DMS114 treated with DMSO at 0.1 percent for 48 hours (cell line): ENCODE data around the gene TBC1D14.

ENCODE experiments used
- DNase-seq: peaks from one replicate; lab custom pipeline; 2025; ENCODE audit not compliant: unreplicated experiment; lab: John Stamatoyannopoulos, UW

TBC1D14 gene

DNA sequence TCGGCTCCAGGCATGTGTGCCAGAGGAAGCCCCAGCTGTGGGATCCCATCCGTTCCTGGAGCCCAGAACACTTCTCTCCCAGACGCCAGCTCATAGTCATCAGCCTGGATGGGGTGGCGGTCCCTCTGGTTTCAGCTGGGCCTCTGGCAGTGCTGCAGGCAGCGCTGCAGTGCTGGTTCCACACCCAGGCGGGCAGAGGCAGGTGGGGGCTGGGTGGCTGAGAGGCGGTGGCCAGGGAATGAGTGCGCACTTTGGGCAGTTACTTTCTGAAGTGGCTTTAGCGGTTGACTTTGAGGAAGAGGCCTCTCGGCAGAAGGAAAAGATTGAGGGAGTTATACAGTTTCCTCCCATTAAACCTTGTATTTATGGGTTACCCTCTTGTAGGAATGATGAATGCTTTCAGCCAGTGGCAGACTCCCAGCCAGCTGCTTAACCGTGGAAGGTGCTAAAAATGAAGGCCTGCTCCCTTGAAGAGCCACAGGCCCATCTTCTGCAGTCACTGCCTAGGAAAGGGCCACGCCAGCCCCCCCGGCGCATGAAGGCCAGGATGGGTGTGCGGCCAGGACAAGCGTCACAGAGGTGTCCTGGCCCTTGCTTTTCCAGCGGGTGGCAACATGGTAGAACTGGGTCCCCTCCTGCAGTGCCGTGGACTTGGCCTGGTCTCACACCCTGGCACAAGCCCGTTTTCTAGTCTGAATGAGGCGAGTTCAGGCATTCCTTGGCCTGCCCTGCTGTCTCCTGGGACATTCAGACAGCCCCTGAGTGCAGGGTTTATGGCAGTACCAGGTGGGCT lies 143.5 kb downstream of the TBC1D14 start:
- DNase-seq: no peak

DNA sequence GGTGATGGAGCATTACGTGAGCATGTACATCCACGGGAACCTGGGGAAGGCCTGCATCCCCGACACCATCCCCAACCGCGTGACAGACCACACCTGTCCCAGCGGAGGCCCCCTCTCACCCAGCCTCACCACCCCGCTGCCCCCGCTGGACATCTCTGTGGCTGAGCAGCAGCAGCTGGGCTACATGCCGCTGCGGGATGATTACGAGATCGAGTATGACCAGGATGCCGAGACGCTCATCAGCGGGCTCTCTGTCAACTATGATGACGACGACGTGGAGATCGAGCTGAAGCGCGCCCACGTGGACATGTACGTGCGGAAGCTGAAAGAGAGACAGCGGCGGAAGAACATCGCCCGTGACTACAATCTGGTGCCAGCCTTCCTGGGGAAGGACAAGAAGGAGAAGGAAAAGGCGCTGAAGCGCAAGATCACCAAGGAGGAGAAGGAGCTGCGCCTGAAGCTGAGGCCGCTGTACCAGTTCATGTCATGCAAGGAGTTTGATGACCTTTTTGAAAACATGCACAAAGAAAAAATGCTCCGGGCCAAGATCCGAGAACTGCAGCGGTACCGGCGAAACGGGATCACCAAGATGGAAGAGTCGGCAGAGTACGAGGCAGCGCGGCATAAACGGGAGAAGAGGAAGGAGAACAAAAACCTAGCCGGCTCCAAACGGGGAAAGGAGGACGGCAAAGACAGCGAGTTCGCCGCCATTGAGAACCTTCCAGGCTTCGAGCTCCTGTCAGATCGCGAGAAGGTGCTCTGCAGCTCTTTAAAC lies 144.7 kb downstream of the TBC1D14 start:
- no peak for DNase-seq

DNA sequence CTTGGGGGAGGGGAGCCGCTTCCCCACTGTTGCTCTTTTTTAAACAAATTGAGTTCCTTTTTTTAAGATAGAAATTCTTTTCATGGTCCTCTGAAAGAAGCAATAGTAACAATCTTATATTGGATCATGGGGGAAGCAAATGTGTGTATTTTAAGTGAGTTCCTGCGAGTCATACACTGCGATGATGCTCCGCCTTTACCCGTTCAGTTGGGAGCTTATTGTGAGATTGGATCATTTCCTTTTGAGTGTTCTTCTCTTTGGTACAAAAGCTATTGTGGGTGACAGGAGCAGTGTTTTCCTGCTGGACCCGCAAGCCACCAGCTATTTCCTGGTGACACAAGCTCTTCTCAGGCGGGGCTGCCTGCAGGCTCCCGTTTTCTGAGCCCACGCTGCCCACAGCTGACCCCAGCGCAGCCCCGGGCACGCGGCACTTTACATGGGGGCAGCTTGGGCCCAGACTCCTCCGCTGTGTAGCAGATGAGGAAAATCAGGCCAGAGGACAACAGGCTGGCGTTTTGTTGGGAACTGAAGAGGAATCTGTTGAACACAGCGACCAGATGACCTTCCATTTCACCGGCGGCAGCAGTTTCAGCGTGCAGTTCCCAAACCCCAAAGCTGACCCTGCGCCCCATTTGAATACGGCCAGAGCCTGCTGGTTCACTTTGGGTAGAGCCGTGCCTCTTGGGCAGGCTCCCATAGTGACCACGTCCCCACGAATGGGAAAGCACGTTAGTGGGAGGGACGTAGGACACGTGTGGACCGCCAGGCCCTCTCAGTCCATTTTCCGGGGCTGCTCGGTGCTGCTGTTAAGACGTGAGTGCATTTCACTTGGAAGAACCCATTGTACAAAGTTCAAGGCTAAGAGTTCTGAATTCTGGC lies 145.7 kb downstream of the TBC1D14 start:
- DNase-seq: no peak

DNA sequence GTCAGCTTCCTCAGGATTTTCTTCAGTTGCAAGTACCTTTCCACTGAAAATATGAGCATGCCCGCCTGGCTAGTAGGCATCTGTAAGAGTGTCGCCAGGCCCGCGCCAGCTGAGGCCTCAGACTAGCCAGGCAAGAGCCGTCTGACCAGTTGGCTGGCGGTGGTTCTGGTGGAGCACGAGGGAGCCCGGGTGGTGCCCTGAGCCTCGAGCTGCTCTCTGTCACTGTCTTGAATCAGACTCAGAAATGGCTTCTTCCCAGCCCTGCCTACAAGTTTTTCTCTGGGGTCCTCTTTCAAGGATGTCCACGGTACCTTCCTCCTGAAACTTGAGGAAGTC lies 146.3 kb downstream of the TBC1D14 start:
- DNase-seq: no peak

DNA sequence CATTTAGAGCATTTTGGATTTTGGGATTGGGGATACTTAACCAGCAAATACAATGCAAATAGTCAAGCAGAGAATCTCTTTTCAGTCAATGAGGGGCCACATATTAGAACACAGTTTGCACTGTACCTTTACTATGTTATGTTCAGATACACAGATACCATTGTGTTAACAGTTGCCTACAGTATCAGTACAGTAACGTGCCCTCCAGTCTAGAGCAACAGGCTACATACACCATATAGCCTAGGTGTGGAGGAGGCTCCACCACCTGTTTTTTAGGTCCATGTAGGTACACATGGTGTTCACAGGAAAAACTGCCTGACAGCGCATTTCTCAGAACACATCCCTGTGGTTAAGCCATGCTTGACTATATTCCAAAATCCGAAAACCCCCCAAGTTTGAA lies 149.2 kb downstream of the TBC1D14 start:
- DNase-seq: no peak

DNA sequence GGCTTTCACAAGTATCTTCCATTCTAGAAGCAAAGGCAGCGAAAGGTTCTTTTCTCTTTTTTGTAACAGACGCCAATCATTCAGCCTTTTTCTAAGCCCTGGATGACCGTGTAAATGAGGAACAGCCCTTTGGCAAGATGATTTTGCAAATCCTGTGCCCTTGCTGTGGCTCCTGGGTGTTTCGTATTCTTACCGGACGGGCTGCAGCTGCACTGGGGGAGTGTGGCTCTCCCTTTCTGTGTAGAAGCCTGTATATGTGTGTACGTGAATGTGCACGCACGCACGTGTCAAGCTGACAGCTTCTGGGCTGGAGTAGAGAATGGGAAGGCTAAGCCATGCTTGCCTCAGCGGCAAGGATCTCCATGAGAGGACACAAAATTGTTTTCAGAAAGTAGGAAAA lies 150.0 kb downstream of the TBC1D14 start:
- no peak for DNase-seq

DNA sequence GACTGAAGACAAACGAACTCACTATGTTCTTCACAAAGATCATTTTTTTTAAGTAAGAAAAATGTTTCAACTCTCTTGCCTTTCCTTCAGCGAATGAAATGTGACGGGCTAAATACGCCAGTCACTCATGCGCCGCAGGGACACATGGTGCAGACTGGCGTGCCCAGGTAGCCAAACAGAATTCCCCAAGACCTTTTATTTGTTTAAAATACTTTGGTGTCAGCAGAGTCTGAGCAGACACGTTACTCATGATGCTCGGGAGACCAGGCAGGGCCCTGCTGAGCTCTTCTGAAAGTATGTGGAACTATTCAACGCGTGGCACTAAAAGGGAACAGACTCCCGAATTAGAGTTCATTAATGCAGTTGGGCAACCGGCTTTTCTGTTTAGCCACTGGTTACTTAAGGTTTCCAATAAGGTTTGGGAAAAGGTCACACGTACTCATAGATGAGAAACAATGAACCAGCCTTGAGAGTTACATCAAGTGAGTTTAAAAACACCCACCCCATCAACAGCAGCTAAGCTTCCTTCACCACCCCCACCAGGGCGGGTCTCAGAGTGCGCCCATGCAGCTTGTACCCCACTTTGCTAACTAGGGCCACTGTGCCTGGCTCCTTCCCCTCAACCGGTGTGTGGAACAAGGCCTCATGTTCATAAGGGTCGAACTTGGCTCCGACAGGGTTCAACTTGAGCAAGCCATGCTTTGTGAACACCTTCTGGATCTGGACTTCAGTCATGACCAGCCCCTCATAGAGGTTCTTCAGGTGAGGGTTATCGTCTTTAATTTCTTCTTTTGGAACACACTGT lies 150.9 kb downstream of the TBC1D14 start:
- no peak for DNase-seq

DNA sequence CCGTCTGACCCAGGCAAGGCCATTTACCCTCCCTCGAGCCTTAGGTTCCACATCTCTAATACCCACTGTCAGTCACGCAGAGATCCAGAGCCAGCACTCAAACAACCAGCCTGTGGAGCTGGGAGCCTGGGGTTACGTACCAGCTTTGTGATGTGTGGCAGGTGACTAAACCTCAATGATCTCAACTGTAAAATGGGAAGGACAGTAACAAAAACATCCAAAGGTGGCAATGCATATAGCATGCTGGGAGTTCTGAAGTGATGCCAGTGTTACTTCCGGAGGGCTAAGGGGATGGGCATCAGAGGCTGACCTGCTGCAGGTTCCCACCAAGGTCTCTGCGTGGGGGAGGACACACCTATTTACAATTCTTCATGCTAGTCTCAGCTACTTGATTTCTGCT lies 152.2 kb downstream of the TBC1D14 start:
- no peak for DNase-seq

DNA sequence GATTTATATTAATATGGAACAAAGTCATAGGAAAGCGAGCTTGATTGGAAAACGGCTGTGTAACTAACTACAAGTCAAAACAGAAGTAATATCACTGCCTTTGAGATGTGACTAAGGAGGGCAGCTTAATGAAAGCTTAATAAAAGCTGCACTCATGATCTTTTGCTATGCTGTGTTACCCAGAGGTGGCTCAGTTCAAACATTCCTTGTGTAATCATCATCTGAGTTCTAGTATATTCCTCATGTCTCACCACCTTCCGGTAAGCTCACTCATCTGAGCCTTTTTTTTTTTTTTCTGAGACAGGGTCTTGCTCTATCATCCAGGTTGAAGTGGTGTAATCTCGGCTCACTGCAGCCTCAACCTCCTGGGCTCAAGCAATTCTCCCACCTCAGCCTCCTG lies 153.2 kb downstream of the TBC1D14 start:
- DNase-seq: no peak

DNA sequence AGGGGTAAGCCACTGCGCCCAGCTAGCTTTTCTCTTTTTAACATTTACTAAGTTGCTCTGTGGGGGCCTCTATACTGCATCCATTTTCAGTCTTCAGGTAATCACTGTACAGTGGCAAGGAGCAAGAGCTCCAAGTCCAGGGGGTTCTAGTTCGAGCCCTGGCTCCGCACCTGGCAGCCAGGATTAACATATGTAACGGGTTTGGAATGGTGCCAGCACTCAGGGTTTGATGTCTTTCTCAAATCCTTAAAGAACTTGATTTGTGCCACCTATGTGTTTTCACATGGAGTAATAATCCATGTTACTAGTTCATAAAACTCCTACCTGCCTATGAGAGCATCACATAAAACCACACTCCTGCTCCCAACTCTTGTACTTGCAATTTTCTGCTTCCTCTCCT lies 153.7 kb downstream of the TBC1D14 start:
- no peak for DNase-seq

DNA sequence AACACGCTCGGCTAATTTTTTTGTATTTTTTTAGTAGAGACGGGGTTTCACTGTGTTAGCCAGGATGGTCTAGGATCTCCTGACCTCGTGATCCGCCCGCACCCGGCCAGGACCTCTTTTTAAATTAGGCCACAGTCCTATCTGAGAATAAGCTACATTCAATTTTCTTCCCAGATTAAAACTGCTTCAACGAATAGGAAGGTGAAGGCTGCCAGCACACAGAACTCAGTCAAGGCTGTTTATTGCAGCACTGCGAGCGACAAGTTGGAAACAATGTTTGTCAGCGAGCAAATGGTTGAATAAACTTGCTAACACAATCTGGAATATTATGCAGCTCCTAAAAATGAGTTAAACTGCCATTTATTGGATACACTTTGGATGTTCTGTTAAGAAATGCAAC lies 156.4 kb downstream of the TBC1D14 start:
- DNase-seq: no peak

DNA sequence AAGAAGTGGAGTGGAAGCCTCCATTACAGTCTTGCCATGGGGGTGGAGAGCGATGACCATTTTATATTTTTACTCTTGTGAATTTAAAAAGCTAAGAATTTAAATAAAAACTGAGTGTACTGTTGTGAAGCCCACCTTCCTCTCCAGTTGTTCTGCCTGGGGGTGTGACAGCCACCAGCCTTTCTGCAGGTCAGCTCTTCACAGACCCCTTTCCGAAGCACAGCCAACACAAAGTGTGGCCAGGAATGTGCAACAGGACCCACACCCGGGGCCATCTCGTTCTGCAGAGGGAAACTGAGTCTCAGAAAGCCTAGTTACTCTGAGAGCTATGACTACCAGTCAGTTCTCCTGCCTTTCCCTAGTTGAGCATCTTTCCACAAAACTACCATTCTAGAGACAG lies 156.9 kb downstream of the TBC1D14 start:
- no peak for DNase-seq

DNA sequence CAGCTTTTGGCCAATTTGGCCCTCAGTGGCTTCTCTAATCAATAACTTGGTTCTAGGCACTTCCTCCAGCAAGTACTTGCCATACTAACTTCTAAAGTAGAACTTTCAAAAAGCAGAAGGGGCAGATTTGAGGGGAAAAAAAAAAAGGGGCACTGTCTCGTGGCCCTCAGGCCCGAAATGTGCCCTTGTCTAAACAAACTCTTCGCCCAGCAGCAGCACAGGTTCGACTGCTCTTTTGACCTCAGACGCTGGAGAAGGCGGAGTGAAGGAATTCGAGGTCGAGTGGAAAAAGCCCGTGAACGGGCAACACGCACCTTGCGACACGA lies 157.5 kb downstream of the TBC1D14 start:
- no peak for DNase-seq

DNA sequence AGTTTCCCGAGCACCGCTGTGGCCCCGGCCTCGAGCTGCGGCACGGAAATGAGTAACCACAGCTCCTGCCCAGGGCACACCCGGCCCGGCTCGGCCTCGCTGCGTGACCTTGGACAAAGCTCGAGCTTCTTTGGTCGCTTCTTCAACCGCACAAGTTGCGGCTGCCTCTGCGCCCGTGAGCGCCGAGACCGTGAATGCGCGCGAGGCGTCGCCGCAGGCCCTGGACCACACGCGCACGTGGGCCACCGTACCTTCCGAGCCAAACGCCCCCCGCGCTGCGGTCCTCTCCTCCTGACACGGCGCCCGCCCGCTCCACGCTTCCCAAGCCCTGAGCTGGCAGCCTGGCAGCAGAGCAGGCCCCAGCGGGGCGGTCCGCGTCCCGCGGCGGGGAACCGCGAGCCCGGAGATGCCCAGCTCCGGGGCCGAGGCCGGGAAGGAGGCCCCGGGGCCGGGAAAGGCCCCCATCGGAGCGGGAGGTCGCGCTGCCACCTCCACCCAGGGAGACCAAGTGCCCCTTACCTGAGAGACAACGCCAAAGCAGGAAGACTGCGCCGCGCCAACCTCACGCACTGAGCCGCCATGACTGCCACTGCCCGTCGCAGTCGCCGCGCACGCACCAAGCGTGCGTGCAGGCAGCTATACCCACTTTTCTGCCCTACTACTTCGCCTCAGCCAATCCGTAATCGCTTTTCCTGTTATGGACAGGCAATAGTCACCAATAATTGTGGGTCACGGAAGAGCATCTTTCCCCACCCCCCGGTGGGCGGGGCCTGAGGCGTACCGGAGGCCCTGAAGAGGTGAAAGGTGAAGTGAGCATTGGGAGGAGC lies 158.0 kb downstream of the TBC1D14 start, which contains the start of gene GRPEL1:
TSS of gene GRPEL1 (minus strand) at position 613 of the 827 bp plus-strand sequence. CDS start at position 581, 32 bp downstream.
- DNase-seq: peak; percentile 98

DNA sequence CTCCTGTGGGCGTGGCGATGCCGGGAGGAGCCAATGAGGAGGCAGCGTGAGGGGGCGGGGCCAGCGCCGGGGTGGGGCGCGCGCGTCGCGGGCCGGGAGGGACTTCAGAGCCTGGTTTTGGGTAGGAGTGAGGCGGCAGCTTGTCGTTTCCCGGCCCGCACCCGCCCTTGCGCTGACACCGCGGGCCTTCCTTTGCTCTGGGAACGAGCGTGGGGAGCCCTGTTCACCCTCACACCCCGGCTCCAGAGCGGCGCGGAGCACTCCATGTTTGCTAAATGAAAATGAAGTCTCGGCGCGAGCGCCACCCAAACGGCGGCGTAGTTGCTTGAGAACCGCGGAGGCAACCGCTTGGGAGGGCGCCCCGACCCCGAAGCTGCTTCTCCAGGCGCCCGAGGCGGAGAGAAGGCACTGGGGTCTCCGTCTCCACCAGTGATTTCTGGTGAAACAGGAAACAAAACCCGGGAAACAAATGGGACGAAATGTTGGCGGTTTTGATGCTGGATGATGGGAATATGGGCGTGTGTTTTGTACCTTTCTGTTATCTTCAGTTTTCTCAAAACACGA lies 158.7 kb downstream of the TBC1D14 start:
- DNase-seq: peak; percentile 62

DNA sequence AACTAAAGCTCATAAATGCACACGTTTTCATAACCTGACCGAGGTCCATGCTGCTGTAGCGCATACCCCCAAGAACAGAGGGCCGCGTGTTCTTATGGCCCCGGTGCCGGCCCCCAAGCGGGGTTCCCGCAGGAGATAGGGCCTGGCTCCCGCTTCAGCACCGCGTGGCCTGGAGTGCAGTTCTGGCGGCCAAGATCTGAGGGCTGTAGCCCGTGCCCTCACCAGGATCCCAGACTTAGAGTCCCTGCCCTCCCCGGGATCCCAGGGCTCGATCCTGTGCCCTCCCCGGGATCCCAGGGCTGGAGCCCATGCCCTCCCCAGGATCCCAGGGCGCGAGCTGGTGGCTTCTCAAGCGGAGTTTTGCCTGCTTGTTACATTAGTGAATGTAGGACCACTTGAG lies 159.3 kb downstream of the TBC1D14 start:
- DNase-seq: no peak

DNA sequence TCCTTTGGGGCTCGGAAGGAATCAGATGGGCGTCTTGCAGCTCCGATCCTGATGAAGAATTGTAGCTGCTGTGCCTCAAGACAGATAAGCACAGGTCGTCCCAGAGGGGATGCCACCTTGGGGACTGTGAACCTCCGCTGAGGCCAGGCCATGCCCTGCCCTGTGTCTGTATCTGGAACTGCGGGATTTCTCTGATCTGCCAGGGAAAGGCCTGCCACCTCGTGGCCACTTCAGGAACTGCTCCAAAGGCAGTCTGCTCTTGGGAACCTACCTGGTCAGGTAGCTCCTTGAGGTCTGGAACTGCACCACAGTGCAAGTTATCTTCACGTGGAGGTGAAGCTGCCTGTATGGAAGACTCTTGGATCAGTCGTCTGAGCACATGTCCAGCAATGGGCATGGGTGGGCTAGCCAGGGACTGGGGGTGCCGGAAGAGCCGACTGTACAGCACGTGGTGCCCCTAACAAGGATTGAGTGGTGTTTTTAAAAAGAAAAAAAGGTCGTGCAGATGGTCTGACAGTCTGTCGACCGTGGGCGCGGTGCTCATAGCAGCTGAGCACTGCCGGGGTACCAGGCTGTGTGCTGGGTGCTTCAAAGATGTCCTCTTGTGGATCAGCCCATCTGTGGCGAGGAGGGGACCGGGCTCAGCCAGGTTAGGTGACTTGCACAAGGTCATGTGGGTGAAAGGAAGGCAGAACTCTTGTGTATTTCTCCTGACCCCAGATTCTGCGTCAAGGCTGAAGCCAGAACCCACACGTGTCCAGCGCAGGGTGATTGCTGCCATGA lies 161.3 kb downstream of the TBC1D14 start:
- DNase-seq: peak; percentile 56

DNA sequence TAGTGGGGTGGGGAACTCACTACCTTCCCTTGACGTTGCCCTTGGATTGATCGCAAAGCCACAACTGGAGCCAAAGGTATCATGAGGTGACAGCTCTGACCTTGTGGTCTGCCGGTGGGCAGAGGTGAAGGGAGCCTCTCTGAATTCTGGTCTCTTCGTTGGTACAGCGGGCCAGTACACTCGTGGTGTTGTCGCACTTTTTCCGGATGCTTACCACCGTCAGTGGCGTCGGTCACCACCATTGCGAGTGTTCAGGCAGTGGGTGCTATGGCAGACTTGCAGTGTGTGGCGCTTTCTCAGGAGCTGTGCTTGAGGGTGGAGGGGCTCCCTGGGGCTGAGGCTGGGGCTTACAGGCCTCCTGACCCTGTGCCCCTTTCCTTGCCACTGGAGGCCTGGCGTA lies 163.4 kb downstream of the TBC1D14 start:
- no peak for DNase-seq
